ENCODE measurements around the gene ARHGEF1.

DNA sequence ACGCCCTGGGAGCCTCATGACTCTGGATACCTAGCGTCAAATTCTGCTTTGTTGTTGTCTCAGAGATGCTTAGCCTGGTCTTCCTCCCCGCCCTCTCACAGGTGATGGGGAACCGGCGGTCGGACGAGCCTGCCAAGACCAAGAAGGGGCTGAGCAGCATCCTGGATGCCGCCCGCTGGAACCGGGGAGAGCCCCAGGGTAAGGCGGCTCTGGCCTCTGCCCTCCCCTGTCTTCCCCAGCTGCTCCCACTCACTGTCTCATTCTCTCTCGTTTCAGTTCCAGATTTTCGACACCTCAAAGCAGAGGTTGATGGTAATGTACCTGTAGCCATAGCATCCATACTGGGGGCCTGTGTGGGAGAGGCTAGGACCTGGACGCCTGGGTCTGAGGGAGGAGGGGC lies 11.4 kb downstream of the ARHGEF1 start:
- TF ChIP-seq, protein P1, sequence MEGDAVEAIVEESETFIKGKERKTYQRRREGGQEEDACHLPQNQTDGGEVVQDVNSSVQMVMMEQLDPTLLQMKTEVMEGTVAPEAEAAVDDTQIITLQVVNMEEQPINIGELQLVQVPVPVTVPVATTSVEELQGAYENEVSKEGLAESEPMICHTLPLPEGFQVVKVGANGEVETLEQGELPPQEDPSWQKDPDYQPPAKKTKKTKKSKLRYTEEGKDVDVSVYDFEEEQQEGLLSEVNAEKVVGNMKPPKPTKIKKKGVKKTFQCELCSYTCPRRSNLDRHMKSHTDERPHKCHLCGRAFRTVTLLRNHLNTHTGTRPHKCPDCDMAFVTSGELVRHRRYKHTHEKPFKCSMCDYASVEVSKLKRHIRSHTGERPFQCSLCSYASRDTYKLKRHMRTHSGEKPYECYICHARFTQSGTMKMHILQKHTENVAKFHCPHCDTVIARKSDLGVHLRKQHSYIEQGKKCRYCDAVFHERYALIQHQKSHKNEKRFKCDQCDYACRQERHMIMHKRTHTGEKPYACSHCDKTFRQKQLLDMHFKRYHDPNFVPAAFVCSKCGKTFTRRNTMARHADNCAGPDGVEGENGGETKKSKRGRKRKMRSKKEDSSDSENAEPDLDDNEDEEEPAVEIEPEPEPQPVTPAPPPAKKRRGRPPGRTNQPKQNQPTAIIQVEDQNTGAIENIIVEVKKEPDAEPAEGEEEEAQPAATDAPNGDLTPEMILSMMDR (IDR thresholded peaks at IDR 0.05; ENCODE audit: borderline replicate concordance, extremely low read depth, low read length, poor library complexity, severe bottlenecking): no peak
- no peak for TF ChIP-seq EZH2 (IDR thresholded peaks at IDR 0.05; ENCODE audit: borderline replicate concordance, low read depth, low read length, severe bottlenecking)
